Measurements from ENCODE around the gene BLTP1. TPM values are rescaled to one million over a fixed set of nuclear protein-coding genes. Genes with fewer than 3 reads are reported as not detected.
A peak's percentile ranks its signal among the peaks of the same experiment; 100 is the strongest.
"Not testable (repeated sequence)": the region's sequence is repeated elsewhere in the genome, so short reads cannot be mapped to it uniquely, and the experiment has no call there.

BLTP1 gene
- total RNA-seq (ENCODE audit: low replicate concordance), result 41.2 and 46.9 TPM in 2 replicates
- long read RNA-seq, partial matches to known transcripts, result 7 of 8 reads
- long read RNA-seq, other reads (novel, unspliced or antisense), result 1 of 8 reads

- H3K9me3 Mint-ChIP-seq, result peaks cover 16% of the 10 kb centered on the region
- H3K27me3 Mint-ChIP-seq, result no peaks in the 10 kb centered on the region
- DNase-seq (ENCODE audit: extremely low spot score, unreplicated experiment), result peak; percentile 88
- peaks cover 3% of the 10 kb centered on the region for H3K4me1 Mint-ChIP-seq (ENCODE audit: unreplicated experiment)
- H3K27ac Mint-ChIP-seq, result peak within 1 kb of the TSS; percentile 99
- TF ChIP-seq CTCF (conservative IDR thresholded peaks at IDR 0.05), result no peak
- peaks cover 17% of the 10 kb centered on the region for H3K36me3 Mint-ChIP-seq
- peak within 1 kb of the TSS; percentile 98 for H3K4me3 Mint-ChIP-seq
These were observed at the start of gene BLTP1 for GRCh38 chr4:122151982-122152710. Gene BLTP1, plus strand, starts transcription at chr4:122152331. Its CDS starts 18,317 bp downstream, at chr4:122170648.

GRCh38 chr4:122104184-122104583 lies 47.9 kb upstream of the BLTP1 start:
- no peak overlapping the region for H3K4me3 Mint-ChIP-seq
- DNase-seq (ENCODE audit: extremely low spot score, unreplicated experiment), result no peak
- H3K27me3 Mint-ChIP-seq, result peaks cover 5% of the 10 kb centered on the region
- no peaks in the 10 kb centered on the region for H3K9me3 Mint-ChIP-seq
- H3K4me1 Mint-ChIP-seq (ENCODE audit: unreplicated experiment), result peaks cover 7% of the 10 kb centered on the region
- TF ChIP-seq CTCF (conservative IDR thresholded peaks at IDR 0.05), result no peak
- H3K36me3 Mint-ChIP-seq, result no peaks in the 10 kb centered on the region
- no peak overlapping the region for H3K27ac Mint-ChIP-seq

- no peaks in the 10 kb centered on the region for H3K9me3 Mint-ChIP-seq
- DNase-seq (ENCODE audit: extremely low spot score, unreplicated experiment), result no peak
- H3K4me1 Mint-ChIP-seq (ENCODE audit: unreplicated experiment), result no peaks in the 10 kb centered on the region
- no peak overlapping the region for H3K4me3 Mint-ChIP-seq
- H3K27me3 Mint-ChIP-seq, result peaks cover 5% of the 10 kb centered on the region
- H3K27ac Mint-ChIP-seq, result no peak overlapping the region
- no peaks in the 10 kb centered on the region for H3K36me3 Mint-ChIP-seq
- no peak for TF ChIP-seq CTCF (conservative IDR thresholded peaks at IDR 0.05)
These were observed 44.5 kb upstream of the BLTP1 start for GRCh38 chr4:122107680-122108079.

- not testable (repeated sequence) for H3K4me3 Mint-ChIP-seq; H3K36me3 Mint-ChIP-seq; H3K4me1 Mint-ChIP-seq (ENCODE audit: unreplicated experiment); DNase-seq (ENCODE audit: extremely low spot score, unreplicated experiment); H3K27me3 Mint-ChIP-seq; H3K9me3 Mint-ChIP-seq; H3K27ac Mint-ChIP-seq
These were observed 41.8 kb upstream of the BLTP1 start for GRCh38 chr4:122110304-122110703.

GRCh38 chr4:122117743-122118142 lies 34.4 kb upstream of the BLTP1 start:
- H3K36me3 Mint-ChIP-seq, result no peaks in the 10 kb centered on the region
- no peak for TF ChIP-seq CTCF (conservative IDR thresholded peaks at IDR 0.05)

GRCh38 chr4:122118243-122118642 lies 33.9 kb upstream of the BLTP1 start:
- no peak overlapping the region for H3K27ac Mint-ChIP-seq
- H3K27me3 Mint-ChIP-seq, result no peaks in the 10 kb centered on the region
- H3K4me1 Mint-ChIP-seq (ENCODE audit: unreplicated experiment), result no peaks in the 10 kb centered on the region

More at GRCh38 chr4:122117743-122118142, 34.4 kb upstream of the BLTP1 start:
- no peaks in the 10 kb centered on the region for H3K27me3 Mint-ChIP-seq
- no peaks in the 10 kb centered on the region for H3K4me1 Mint-ChIP-seq (ENCODE audit: unreplicated experiment)
- DNase-seq (ENCODE audit: extremely low spot score, unreplicated experiment), result no peak
- no peaks in the 10 kb centered on the region for H3K9me3 Mint-ChIP-seq
- H3K4me3 Mint-ChIP-seq, result no peak overlapping the region
- H3K27ac Mint-ChIP-seq, result no peak overlapping the region

More at GRCh38 chr4:122118243-122118642, 33.9 kb upstream of the BLTP1 start:
- no peak overlapping the region for H3K4me3 Mint-ChIP-seq
- H3K9me3 Mint-ChIP-seq, result no peaks in the 10 kb centered on the region
- no peaks in the 10 kb centered on the region for H3K36me3 Mint-ChIP-seq
- no peak for DNase-seq (ENCODE audit: extremely low spot score, unreplicated experiment)
- TF ChIP-seq CTCF (conservative IDR thresholded peaks at IDR 0.05), result no peak
